GM12878 (cell line): ENCODE results near the gene HSBP1L1.

Experiments
- ATF2 ChIP-seq: IDR thresholded peaks from 2 replicates; pipeline ENCODE4 v1.6.1; 2012; ENCODE audit warnings: low read length, inconsistent platforms
- CREB1 ChIP-seq: IDR thresholded peaks from 2 replicates; pipeline ENCODE4 v1.6.1; 2012; ENCODE audit warnings: low read depth, mild to moderate bottlenecking, inconsistent platforms
- CTCF ChIP-seq, 3 experiments: IDR thresholded peaks in 2 of 3; conservative IDR thresholded peaks in 1 of 3; 2 replicates each; pipeline ENCODE4 v1.5.1; 2011; ENCODE audit warnings: low read depth in 3 of 3, low read length in 3 of 3, mild to moderate bottlenecking in 3 of 3, control low read depth in 2 of 3, moderate library complexity in 2 of 3, inconsistent platforms in 1 of 3, mixed read lengths in 1 of 3; ENCODE audit not compliant: control insufficient read depth in 2 of 3, insufficient read depth in 1 of 3; ENCODE audit errors: extremely low read depth in 1 of 3
- EZH2 ChIP-seq: IDR thresholded peaks from 2 replicates; pipeline ENCODE4 v1.6.1; 2012; ENCODE audit warnings: low read depth, mild to moderate bottlenecking, control low read depth, inconsistent platforms, low read length, borderline replicate concordance; ENCODE audit not compliant: control insufficient read depth
- PML ChIP-seq: IDR thresholded peaks from 2 replicates; pipeline ENCODE4 v1.6.1; 2012; ENCODE audit warnings: low read length, inconsistent platforms
- POLR2AphosphoS5 ChIP-seq: IDR thresholded peaks from 2 replicates; pipeline ENCODE4 v1.6.1; 2011; ENCODE audit warnings: mild to moderate bottlenecking, low read length, inconsistent platforms
- RFX5 ChIP-seq: IDR thresholded peaks from 2 replicates; pipeline ENCODE4 v1.6.1; 2011; ENCODE audit warnings: low read depth, low read length, improper control_type of control experiment
- ZBTB11 ChIP-seq: fragments of 450-650 bp; formaldehyde crosslinking; IDR thresholded peaks from 2 replicates; pipeline ENCODE4 v1.5.0; 2022; ENCODE audit warnings: mild to moderate bottlenecking, missing genetic modification characterization
- ZNF592 ChIP-seq: fragments of 450-650 bp; IDR thresholded peaks from 2 replicates; pipeline ENCODE4 v1.6.1; 2017; ENCODE audit warnings: mild to moderate bottlenecking, moderate library complexity
- TF ChIP-seq, protein P1 (sequence below): IDR thresholded peaks from 2 replicates; pipeline ENCODE4 v1.6.1; 2011; ENCODE audit warnings: borderline replicate concordance, low read depth, mild to moderate bottlenecking, moderate library complexity, mixed read lengths, low read length; ENCODE audit not compliant: insufficient read depth; ENCODE audit errors: extremely low read length

DNA sequence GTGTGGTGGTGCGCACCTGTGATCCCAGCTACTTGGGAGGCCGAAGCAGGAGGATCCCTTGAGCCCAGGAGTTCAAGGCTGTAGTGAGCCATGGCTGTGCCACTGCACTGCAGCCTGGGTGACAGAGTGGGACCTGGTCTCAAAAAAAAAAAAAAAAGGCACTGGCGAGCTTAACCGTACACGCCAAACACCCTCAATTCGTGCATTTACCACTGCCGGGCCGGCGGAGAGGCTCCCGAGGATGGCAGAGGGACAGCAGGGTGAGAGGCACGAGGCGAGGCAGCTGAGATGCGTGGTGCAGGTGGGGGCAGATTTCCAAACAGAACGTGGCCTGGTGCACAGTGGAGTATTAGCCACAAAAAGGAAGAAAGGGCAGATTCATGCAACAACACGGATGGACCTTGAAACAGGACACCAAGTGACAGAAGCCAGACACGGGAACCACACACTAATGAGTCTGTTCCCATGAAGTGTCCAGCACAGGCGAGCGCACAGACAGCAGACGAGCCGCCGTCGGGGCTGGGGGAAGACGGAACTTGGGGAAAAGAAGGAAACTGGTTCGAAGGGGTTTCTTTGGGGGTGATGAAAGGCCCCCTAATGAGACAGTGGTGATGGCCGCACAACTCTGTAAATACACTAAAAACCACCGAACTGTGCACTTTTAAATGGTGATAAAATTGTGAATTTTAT is 40.4 kb upstream of the HSBP1L1 start:
- no peak for TF ChIP-seq RFX5
- TF ChIP-seq, protein P1, sequence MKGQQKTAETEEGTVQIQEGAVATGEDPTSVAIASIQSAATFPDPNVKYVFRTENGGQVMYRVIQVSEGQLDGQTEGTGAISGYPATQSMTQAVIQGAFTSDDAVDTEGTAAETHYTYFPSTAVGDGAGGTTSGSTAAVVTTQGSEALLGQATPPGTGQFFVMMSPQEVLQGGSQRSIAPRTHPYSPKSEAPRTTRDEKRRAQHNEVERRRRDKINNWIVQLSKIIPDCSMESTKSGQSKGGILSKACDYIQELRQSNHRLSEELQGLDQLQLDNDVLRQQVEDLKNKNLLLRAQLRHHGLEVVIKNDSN: no peak
- no peak for TF ChIP-seq EZH2
- TF ChIP-seq CTCF (IDR thresholded peaks at IDR 0.05 in 2 of 3, conservative IDR thresholded peaks at IDR 0.05 in 1 of 3; ENCODE audit: control insufficient read depth in 2 of 3, extremely low read depth in 1 of 3, insufficient read depth in 1 of 3, low read depth in 3 of 3, low read length in 3 of 3): no peak
- no peak for TF ChIP-seq CREB1
- TF ChIP-seq ATF2: no peak
- no peak for TF ChIP-seq ZBTB11 (CRISPR knock-in tag)
- no peak for TF ChIP-seq PML
- TF ChIP-seq ZNF592: no peak
- TF ChIP-seq POLR2AphosphoS5: no peak
